ENCODE measurements around the gene SOBP. TPM values are rescaled to one million over a fixed set of nuclear protein-coding genes. Genes with fewer than 3 reads are reported as not detected.

The SOBP gene
- total and polyA plus RNA-seq, 2 experiments from 2014 or later: 1.5 to 3.0 TPM

DNA sequence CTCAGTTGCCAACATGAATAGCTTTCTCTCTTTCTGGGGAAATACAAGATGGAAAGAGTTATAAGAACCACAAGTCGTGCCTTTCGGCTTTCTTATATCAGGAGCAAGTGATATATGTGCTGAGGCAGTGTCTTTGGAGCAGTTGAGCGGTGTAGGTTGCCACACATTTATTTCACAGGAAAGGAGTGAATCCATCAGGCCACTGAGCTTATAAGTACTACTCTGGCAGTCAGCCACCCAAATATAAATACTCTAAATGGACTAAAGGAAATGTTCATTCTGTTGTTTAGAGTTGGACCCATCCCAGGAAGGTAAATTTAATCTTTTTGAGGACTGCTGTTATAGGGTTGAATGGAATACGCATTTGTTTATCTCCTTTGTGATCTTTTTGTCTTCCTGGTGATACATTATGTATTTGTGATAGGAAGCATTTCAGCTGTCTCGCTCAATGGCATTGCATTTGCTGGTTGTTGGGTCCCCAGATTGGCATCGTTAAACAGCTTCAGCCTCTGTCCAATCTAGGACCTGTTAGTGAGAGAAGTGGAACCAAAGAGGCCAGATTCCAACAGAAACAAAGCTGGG, 139.7 kb downstream of the SOBP start (continued):
- TF ChIP-seq, protein P1, sequence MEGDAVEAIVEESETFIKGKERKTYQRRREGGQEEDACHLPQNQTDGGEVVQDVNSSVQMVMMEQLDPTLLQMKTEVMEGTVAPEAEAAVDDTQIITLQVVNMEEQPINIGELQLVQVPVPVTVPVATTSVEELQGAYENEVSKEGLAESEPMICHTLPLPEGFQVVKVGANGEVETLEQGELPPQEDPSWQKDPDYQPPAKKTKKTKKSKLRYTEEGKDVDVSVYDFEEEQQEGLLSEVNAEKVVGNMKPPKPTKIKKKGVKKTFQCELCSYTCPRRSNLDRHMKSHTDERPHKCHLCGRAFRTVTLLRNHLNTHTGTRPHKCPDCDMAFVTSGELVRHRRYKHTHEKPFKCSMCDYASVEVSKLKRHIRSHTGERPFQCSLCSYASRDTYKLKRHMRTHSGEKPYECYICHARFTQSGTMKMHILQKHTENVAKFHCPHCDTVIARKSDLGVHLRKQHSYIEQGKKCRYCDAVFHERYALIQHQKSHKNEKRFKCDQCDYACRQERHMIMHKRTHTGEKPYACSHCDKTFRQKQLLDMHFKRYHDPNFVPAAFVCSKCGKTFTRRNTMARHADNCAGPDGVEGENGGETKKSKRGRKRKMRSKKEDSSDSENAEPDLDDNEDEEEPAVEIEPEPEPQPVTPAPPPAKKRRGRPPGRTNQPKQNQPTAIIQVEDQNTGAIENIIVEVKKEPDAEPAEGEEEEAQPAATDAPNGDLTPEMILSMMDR (conservative IDR thresholded peaks at IDR 0.05; ENCODE audit: low read depth in 2 of 2): no peak
- TF ChIP-seq JUNB (IDR thresholded peaks at IDR 0.05; ENCODE audit: unreplicated experiment) (no peak), POLR2AphosphoS5 (IDR thresholded peaks at IDR 0.05; ENCODE audit: low read depth) (no peak), ZNF331 (CRISPR knock-in tag; IDR thresholded peaks at IDR 0.05; ENCODE audit: low read depth) (no peak), EZH2phosphoT487 (IDR thresholded peaks at IDR 0.05; ENCODE audit: unreplicated experiment) (no peak)

GRCh38 chr6:107630348-107630977, 140.5 kb downstream of the SOBP start:
- no peaks in the 10 kb centered on the region for H4K20me1 ChIP-seq (replicated peaks; ENCODE audit: insufficient read depth)
- ATAC-seq (no peak), DNase-seq (ENCODE audit: low spot score) (no peak)
- no peak overlapping the region for H2AFZ ChIP-seq
- H3K27ac ChIP-seq (ENCODE audit: low read depth): no peak overlapping the region
- H3F3A ChIP-seq (replicated peaks; ENCODE audit: low read depth): peaks cover 4% of the 10 kb centered on the region; the same call in 1 of the 2 replicates
- H3K79me2 ChIP-seq (replicated peaks; ENCODE audit: insufficient read depth): no peaks in the 10 kb centered on the region
- no peaks in the 10 kb centered on the region for H3K36me3 Mint-ChIP-seq (ENCODE audit: low read depth)
- no peaks in the 10 kb centered on the region for H3K9me2 ChIP-seq (ENCODE audit: insufficient read depth)
- H3K4me3 ChIP-seq: no peak overlapping the region
- peaks cover 27% of the 10 kb centered on the region for H3K4me1 ChIP-seq (ENCODE audit: insufficient read depth)
- H3K4me1 Mint-ChIP-seq: peaks cover 38% of the 10 kb centered on the region
- peaks cover 26% of the 10 kb centered on the region for H3K27me3 Mint-ChIP-seq (ENCODE audit: insufficient read depth, low read depth, poor library complexity)
- H3K4me2 ChIP-seq: no peak overlapping the region
- H3K27ac Mint-ChIP-seq: no peak overlapping the region
- peaks cover 37% of the 10 kb centered on the region for H3K27me3 ChIP-seq (ENCODE audit: insufficient read depth)
- TF ChIP-seq ZNF462 (CRISPR knock-in tag; IDR thresholded peaks at IDR 0.05) (no peak), JUNB (IDR thresholded peaks at IDR 0.05; ENCODE audit: unreplicated experiment) (no peak), EZH2 (IDR thresholded peaks at IDR 0.05; ENCODE audit: low read depth, unreplicated experiment) (no peak)
- TF ChIP-seq, protein P1 (conservative IDR thresholded peaks at IDR 0.05; ENCODE audit: low read depth in 2 of 2): no peak
- H3K4me3 Mint-ChIP-seq: no peak overlapping the region
- H3K36me3 ChIP-seq (ENCODE audit: insufficient read depth): no peaks in the 10 kb centered on the region
- H3K9me3 Mint-ChIP-seq: no peaks in the 10 kb centered on the region
